Kidney epithelial cell (primary cell): ENCODE results near the gene TFG. TPM values are rescaled to one million over a fixed set of nuclear protein-coding genes. Genes with fewer than 3 reads are reported as not detected.
A peak's percentile ranks its signal among the peaks of the same experiment; 100 is the strongest.

Experiments used
- DNase-seq: peaks from one replicate; pipeline ENCODE4 v3.0.0-alpha.2; 2010; ENCODE audit warnings: low read depth
- H3K27me3 ChIP-seq: 2 replicates; pipeline ENCODE4 v1.6.0; 2011; ENCODE audit warnings: low read length; ENCODE audit not compliant: control insufficient read depth, insufficient read depth
- H3K36me3 ChIP-seq: 2 replicates; pipeline ENCODE4 v1.5.1; 2011; ENCODE audit warnings: low read length; ENCODE audit not compliant: control insufficient read depth, insufficient read depth
- H3K4me3 ChIP-seq: 2 replicates; pipeline ENCODE4 v1.5.1; 2011; ENCODE audit warnings: low read depth, mild to moderate bottlenecking, control low read depth, low read length
- CTCF ChIP-seq: IDR thresholded peaks from 2 replicates; pipeline ENCODE4 v1.5.1; 2011; ENCODE audit warnings: mild to moderate bottlenecking, moderate library complexity, low read length, control low read depth, inconsistent platforms; ENCODE audit not compliant: insufficient read depth, poor library complexity, severe bottlenecking
- total RNA-seq: library from RNA; depleted of rRNA; stranded (reverse); fragments of >200 nt; gene quantifications from 2 replicates; pipeline ENCODE4 v1.2.3, GENCODE V29; 2015

TFG gene
- total RNA-seq, 1 donor from 2014 or later = 116 TPM

- DNase-seq = no peak
- Histone ChIP-seq H3K27me3 (no peaks in the 10 kb centered on the region), H3K36me3 (no peaks in the 10 kb centered on the region), H3K4me3 (no peak overlapping the region)
- TF ChIP-seq CTCF = no peak
Observed at GRCh38 chr3:100702082-100702979, 7.0 kb upstream of the TFG start.

- DNase-seq = no peak
- TF ChIP-seq CTCF = no peak
Observed at GRCh38 chr3:100702980-100703345, 6.3 kb upstream of the TFG start.

GRCh38 chr3:100703865-100704264, 5.4 kb upstream of the TFG start:
- Histone ChIP-seq H3K27me3 (no peaks in the 10 kb centered on the region), H3K36me3 (no peaks in the 10 kb centered on the region), H3K4me3 (no peak overlapping the region)
- no peak for TF ChIP-seq CTCF
- DNase-seq = no peak

More at GRCh38 chr3:100702980-100703345, 6.3 kb upstream of the TFG start:
- Histone ChIP-seq H3K36me3 (no peaks in the 10 kb centered on the region), H3K27me3 (no peaks in the 10 kb centered on the region), H3K4me3 (no peak overlapping the region)

- no peak for DNase-seq
- no peak for TF ChIP-seq CTCF
Observed at GRCh38 chr3:100706365-100706764, 2.9 kb upstream of the TFG start.

GRCh38 chr3:100708644-100708988, 678 bp upstream of the TFG start:
- DNase-seq = no peak
- Histone ChIP-seq H3K27me3 (no peaks in the 10 kb centered on the region), H3K4me3 (peak overlapping the region; percentile 56), H3K36me3 (no peaks in the 10 kb centered on the region)
- no peak for TF ChIP-seq CTCF

More at GRCh38 chr3:100706365-100706764, 2.9 kb upstream of the TFG start:
- no peaks in the 10 kb centered on the region for H3K36me3 ChIP-seq
- no peaks in the 10 kb centered on the region for H3K27me3 ChIP-seq
- no peak overlapping the region for H3K4me3 ChIP-seq

- H3K27me3 ChIP-seq = no peaks in the 10 kb centered on the region
- H3K36me3 ChIP-seq = no peaks in the 10 kb centered on the region
- TF ChIP-seq CTCF = no peak
- H3K4me3 ChIP-seq = peak overlapping the region; percentile 56
- DNase-seq = no peak
Observed at GRCh38 chr3:100709842-100710260, 557 bp downstream of the TFG start.
